Neural cell (in vitro differentiated cells): ENCODE results near the gene WNT6.

Source experiments
- RAD21 ChIP-seq: fragments of 450-650 bp; conservative IDR thresholded peaks from 2 replicates; pipeline ENCODE4 v1.6.1; 2014; ENCODE audit warnings: antibody characterized with exemption, mild to moderate bottlenecking, moderate library complexity
- TAF1 ChIP-seq: IDR thresholded peaks from 2 replicates; pipeline ENCODE4 v1.6.1; 2012; ENCODE audit warnings: low read depth

- TF ChIP-seq RAD21: no peak
- no peak for TF ChIP-seq TAF1
Measured at GRCh38 chr2:218895326-218895725, 35.7 kb downstream of the WNT6 start.
